HFF-Myc (cell line): ENCODE results near the gene NDUFS2.

Experiments
- DNase-seq: peaks from one replicate; pipeline ENCODE4 v3.0.0-alpha.2; 2011; ENCODE audit warnings: low read depth; ENCODE audit errors: extremely low read depth
- H3K4me3 ChIP-seq: replicated peaks from 2 replicates; pipeline ENCODE4 v1.5.1; 2011; ENCODE audit warnings: low read depth, mild to moderate bottlenecking, control low read depth, low read length
- TF ChIP-seq, protein P1 (sequence below): IDR thresholded peaks from 2 replicates; pipeline ENCODE4 v1.5.1; 2012; ENCODE audit warnings: mild to moderate bottlenecking, low read depth, low read length, control low read depth; ENCODE audit errors: missing control alignments

Gene NDUFS2

DNA sequence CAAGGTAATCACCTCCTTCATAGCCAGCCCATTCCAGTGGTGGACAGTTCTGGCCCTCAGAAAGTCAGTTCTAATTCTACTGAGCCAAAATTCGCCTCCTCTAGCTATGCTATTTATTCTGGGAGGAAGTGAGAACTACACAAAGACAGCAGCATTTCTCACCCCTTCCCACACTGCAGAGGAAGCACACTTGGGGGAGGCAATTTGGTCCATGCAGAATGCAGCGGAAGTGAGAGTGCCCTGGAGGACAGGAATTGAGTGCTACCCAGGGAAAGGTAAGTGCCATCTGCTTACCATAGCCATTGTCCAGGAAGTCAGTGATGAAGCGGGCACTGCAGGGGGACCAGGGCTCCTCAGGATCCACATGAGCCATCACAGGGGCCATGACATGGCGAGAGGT is 7.0 kb upstream of the NDUFS2 start:
- H3K4me3 ChIP-seq, result no peak overlapping the region
- DNase-seq, result no peak
- TF ChIP-seq, protein P1, sequence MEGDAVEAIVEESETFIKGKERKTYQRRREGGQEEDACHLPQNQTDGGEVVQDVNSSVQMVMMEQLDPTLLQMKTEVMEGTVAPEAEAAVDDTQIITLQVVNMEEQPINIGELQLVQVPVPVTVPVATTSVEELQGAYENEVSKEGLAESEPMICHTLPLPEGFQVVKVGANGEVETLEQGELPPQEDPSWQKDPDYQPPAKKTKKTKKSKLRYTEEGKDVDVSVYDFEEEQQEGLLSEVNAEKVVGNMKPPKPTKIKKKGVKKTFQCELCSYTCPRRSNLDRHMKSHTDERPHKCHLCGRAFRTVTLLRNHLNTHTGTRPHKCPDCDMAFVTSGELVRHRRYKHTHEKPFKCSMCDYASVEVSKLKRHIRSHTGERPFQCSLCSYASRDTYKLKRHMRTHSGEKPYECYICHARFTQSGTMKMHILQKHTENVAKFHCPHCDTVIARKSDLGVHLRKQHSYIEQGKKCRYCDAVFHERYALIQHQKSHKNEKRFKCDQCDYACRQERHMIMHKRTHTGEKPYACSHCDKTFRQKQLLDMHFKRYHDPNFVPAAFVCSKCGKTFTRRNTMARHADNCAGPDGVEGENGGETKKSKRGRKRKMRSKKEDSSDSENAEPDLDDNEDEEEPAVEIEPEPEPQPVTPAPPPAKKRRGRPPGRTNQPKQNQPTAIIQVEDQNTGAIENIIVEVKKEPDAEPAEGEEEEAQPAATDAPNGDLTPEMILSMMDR, result no peak

DNA sequence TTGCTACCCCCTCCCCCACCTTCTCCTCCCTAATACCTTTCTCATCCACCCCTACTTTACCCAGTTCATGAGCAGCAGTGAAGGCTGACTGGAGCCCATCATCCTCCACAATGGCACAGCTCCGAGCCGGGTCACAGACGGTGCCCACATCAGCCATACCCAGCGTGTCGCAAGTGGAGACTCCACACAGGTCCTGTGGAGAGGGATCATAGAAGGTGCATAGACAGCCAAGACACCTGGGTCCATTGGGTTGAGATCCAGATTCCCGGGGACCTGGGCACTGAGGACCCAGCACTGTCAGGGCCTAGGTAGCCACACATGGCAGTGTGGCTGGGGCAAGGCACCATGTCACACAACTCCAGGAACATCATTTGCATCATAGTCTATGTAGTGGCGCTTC is 6.1 kb upstream of the NDUFS2 start:
- DNase-seq, result no peak
- TF ChIP-seq, protein P1, result no peak
- peak overlapping the region; percentile 47 for H3K4me3 ChIP-seq

DNA sequence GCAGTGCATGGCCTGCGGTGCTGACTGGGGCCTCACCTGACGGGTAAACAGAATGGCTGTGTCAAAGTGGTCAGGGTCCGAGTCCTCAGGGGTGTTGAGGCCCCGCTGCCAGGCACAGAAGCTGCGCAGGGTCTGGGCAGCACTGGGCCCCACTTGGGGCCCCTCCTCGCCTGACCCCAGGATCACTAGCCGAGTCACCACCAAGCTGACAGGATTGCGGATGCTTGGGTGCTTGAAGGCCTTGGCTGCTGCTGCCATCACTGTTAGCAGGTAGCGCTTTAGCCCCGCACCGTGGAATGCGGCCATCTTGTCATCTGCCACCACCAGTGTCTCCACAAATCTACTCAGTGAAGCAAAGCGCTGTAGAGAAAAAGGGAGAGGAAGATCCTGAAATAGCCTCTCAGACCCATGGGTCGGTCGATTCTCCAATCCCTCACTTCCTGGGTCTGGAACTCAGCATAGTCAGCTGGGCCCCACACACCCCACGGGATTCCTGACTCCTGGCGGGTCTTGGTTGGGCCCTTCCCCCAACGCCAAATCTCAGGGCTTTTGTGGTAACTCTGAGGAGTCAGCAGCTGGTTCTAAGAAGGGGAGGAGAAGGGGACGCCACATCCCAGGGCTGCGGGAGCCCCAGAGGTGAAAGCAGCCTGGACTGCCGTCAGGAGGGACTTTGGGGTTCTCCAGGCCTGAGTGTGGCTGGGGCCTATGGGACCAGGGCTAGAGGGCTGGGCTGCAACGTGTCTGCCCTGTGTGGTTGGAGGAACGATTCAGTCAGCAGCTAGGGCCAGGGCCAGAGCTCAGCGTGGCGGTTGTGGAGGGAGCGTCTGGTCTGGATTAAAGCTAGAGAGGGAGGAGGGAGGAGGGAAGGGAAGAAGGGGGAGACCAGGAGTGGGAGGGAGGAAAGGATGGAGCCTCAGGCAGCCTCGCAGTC is 5.4 kb upstream of the NDUFS2 start:
- DNase-seq, result peak; percentile 78
- H3K4me3 ChIP-seq, result peak overlapping the region; percentile 47
- TF ChIP-seq, protein P1, result no peak

DNA sequence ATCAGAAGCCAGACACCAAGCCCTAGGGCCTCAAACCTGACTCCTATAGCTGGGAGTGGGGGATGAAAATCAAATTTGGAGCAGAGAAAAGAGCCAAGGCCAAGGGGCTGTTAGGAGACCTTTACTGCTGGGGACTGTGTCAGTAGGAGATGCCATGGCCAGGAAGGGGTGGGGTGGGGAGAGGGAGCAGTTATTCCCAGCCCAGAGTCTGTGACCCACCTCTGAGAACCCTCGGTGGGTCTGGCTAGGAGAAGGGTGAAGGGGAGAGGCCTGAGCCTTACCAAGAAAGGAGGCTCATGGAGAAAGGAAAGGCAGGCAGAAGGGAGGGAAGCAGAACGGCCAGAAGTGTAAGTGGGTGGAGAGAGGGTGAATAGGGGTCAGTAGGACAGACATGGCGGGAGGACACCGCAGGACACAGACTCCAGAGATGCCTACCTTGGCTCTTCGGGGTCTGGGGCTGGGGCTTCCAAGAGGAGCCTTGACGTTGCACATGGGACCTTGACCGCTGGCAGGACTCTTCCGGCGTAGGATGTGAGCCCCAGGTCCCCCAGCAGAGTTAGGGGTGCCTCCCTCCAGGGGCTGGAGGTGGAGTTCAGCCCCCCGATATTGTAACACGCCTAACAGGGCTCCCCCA is 4.5 kb upstream of the NDUFS2 start:
- TF ChIP-seq, protein P1, result no peak
- peak overlapping the region; percentile 47 for H3K4me3 ChIP-seq
- DNase-seq, result no peak

DNA sequence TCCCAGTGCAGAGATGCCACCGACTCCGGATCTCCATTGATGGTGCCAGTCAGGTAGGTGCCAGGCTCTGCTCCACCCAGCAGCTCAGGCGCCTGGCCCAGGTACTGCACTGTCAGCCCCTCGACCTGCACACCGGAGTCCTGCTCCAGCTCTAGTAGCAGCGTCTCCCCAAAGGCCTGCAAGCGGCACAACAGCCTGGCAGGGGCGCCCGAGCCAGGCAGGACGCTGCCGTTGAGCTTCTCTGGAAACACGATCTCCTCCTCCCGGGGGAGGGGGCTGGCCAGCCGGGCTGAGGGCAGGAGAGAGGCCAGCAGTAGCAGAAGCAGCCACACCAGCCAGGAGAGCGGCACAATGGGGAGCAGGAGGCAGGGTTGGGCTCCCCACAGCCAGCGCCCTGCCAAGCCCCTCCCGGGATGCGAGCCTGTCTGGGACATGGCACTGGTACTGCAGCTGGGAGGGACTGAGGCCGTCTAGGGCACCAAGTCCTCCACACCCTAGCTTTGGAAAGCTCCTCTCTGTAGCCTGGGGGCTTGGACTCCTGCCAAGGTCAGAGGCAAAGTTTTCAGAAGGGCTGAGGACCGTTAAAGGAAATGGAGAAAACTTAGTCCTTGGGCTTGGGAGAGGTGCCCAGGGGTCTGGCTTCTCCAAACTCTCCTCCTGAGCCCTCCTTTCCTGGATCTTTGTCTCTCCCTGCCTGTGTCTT is 3.8 kb upstream of the NDUFS2 start:
- no peak for DNase-seq
- TF ChIP-seq, protein P1, result no peak
- peak overlapping the region; percentile 47 for H3K4me3 ChIP-seq

DNA sequence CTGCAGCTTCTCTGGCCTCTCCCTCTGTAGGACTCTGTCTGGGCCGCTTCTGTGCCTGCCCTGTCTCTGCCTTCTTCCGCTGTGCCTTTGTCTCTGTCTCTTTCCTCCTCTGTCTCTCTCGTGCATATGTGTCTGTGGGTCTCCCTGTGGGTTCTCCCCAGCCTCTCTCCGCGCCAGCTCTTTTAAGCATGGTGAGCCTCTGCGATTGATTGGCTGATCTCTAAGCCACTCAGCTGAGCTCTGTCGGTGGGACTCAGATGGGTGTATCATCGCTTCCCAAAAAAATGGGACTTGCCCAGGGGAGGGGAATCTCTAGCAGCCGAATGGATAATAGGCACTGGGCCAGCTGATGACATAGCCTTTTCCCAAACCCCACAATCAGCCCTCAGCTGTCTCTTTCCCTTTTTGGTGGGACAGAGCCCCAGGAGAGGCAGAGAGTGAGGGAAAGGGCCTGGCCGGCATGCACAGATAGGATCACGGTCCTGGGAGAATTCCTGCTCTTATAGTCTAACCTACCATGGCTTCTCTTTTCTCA is 3.2 kb upstream of the NDUFS2 start, which contains the start of gene ADAMTS4:
TSS of gene ADAMTS4 (minus strand) at position 158 of the 535 bp plus-strand sequence. CDS start 427 bp downstream, outside the sequence.
- peak within 1 kb of the TSS; percentile 47 for H3K4me3 ChIP-seq
- peak; percentile 81 for DNase-seq
- TF ChIP-seq, protein P1, result no peak
